ENCODE measurements around the gene VTA1. TPM values are rescaled to one million over a fixed set of nuclear protein-coding genes. Genes with fewer than 3 reads are reported as not detected.

VTA1 gene
- total and polyA plus RNA-seq, 7 donors = 33.3 to 62.0 (median 39.3) TPM

GRCh38 chr6:142174703-142175102 lies 27.6 kb downstream of the VTA1 start:
- peaks cover 4 to 73% (median 8%) of the 10 kb centered on the region in 4 donors for H3K36me3 ChIP-seq
- TF ChIP-seq CTCF (IDR thresholded peaks at IDR 0.05) (no peak), POLR2A (IDR thresholded peaks at IDR 0.05) (no peak), EP300 (IDR thresholded peaks at IDR 0.05) (no peak), POLR2AphosphoS5 (IDR thresholded peaks at IDR 0.05) (no peak)
- intact Hi-C loops (cut with DNase I) = no loop called here
- H3K4me1 ChIP-seq = no peaks in the 10 kb centered on the region
- no peaks in the 10 kb centered on the region for H3K27me3 ChIP-seq
- DNase-seq = no peak
- H3K4me3 ChIP-seq = no peak overlapping the region
- no peak overlapping the region for H3K27ac ChIP-seq
- WGBS, 2 donors = 95 to 96% methylated on average over 6 of the region's 6 CpGs
- peaks cover 0 to 5% (median 0%) of the 10 kb centered on the region in 4 donors for H3K9me3 ChIP-seq

DNA sequence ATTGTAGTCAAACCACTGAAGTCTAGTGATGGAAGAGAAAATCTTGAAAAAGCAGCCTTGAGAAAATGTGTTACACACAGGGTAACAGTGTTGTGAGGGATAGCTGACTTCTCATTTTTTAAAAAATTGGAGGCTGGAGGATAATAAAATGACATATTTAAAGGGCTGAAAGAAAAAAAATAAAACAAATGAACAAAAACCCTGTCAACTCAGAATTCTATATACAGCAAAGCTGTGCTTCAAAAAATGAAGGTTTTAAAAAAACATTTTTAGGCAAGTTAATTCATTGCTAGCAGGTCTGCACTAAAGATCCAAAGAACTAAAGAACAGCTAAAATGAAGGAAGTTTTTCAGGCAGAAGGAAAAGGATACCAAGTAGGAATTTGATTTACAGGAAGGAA lies 31.1 kb downstream of the VTA1 start:
- DNase-seq = no peak
- H3K4me1 ChIP-seq = no peaks in the 10 kb centered on the region
- no peak overlapping the region for H3K27ac ChIP-seq
- no peaks in the 10 kb centered on the region for H3K27me3 ChIP-seq
- intact Hi-C loops (cut with DNase I) = no loop called here
- no peak for TF ChIP-seq POLR2A (IDR thresholded peaks at IDR 0.05)
- TF ChIP-seq EP300 (IDR thresholded peaks at IDR 0.05) = no peak
- no peak for TF ChIP-seq CTCF (IDR thresholded peaks at IDR 0.05)
- no peak for TF ChIP-seq POLR2AphosphoS5 (IDR thresholded peaks at IDR 0.05)
- H3K36me3 ChIP-seq = peaks cover 0 to 40% (median 1%) of the 10 kb centered on the region in 4 donors
- H3K9me3 ChIP-seq = peaks cover 0 to 5% (median 0%) of the 10 kb centered on the region in 4 donors
- no peak overlapping the region for H3K4me3 ChIP-seq

GRCh38 chr6:142182004-142182403 lies 34.9 kb downstream of the VTA1 start:
- intact Hi-C loops (cut with DNase I) = no loop called here
- H3K27me3 ChIP-seq = no peaks in the 10 kb centered on the region
- no peak overlapping the region for H3K27ac ChIP-seq
- H3K4me3 ChIP-seq = no peak overlapping the region
- TF ChIP-seq EP300 (IDR thresholded peaks at IDR 0.05) (no peak), POLR2AphosphoS5 (IDR thresholded peaks at IDR 0.05) (no peak), POLR2A (IDR thresholded peaks at IDR 0.05) (no peak), CTCF (IDR thresholded peaks at IDR 0.05) (no peak)
- H3K36me3 ChIP-seq = peaks cover 0 to 14% (median 0%) of the 10 kb centered on the region in 4 donors
- DNase-seq = no peak
- peaks cover 0 to 7% (median 0%) of the 10 kb centered on the region in 4 donors for H3K4me1 ChIP-seq
- H3K9me3 ChIP-seq = peaks cover 0 to 5% (median 0%) of the 10 kb centered on the region in 4 donors

GRCh38 chr6:142183351-142183750 lies 36.3 kb downstream of the VTA1 start:
- Histone ChIP-seq H3K27me3 (no peaks in the 10 kb centered on the region), H3K4me3 (no peak overlapping the region), H3K27ac (no peak overlapping the region), H3K4me1 (peaks cover 0 to 11% (median 0%) of the 10 kb centered on the region in 4 donors), H3K36me3 (peaks cover 0 to under 1% (median 0%) of the 10 kb centered on the region in 4 donors), H3K9me3 (peaks cover 0 to 1% (median 0%) of the 10 kb centered on the region in 4 donors)
- DNase-seq = no peak
- intact Hi-C loops (cut with DNase I) = no loop called here
- TF ChIP-seq EP300 (IDR thresholded peaks at IDR 0.05) (no peak), CTCF (IDR thresholded peaks at IDR 0.05) (no peak), POLR2AphosphoS5 (IDR thresholded peaks at IDR 0.05) (no peak), POLR2A (IDR thresholded peaks at IDR 0.05) (no peak)
- 86 to 100% methylated on average over 1 of the region's 1 CpG for WGBS, 2 donors

- intact Hi-C loops (cut with DNase I) = no loop called here
- H3K36me3 ChIP-seq = peaks cover 0 to 3% (median 0%) of the 10 kb centered on the region in 4 donors
- H3K27me3 ChIP-seq = no peaks in the 10 kb centered on the region
- WGBS, 2 donors = 93 to 94% methylated on average over 2 of the region's 2 CpGs
- no peak overlapping the region for H3K4me3 ChIP-seq
- TF ChIP-seq CTCF (IDR thresholded peaks at IDR 0.05) (no peak), EP300 (IDR thresholded peaks at IDR 0.05) (no peak), POLR2AphosphoS5 (IDR thresholded peaks at IDR 0.05) (no peak), POLR2A (IDR thresholded peaks at IDR 0.05) (no peak)
- H3K27ac ChIP-seq = no peak overlapping the region
- peaks cover 0 to 11% (median 0%) of the 10 kb centered on the region in 4 donors for H3K4me1 ChIP-seq
- no peak for DNase-seq
- H3K9me3 ChIP-seq = no peaks in the 10 kb centered on the region
Observed at GRCh38 chr6:142184307-142184706, 37.2 kb downstream of the VTA1 start.
